Spinal cord (tissue), 10 donors: ENCODE measurements around the gene ARID3C. TPM values are rescaled to one million over a fixed set of nuclear protein-coding genes. Genes with fewer than 3 reads are reported as not detected.
"Not testable (repeated sequence)": the region's sequence is repeated elsewhere in the genome, so short reads cannot be mapped to it uniquely, and the experiment has no call there.

Source experiments
- DNase-seq, 6 donors: peaks; one replicate each; pipeline versions ENCODE4 v3.0.0 to v3.0.0-alpha.2; 2013 to 2015; ENCODE audit warnings: low spot score in 6 of 6, low read depth in 4 of 6
- H3K27ac ChIP-seq: one replicate; pipeline ENCODE4 v1.5.1; 2013; ENCODE audit warnings: low read depth, low read length, control low read depth
- H3K27me3 ChIP-seq: one replicate; pipeline ENCODE4 v1.6.1; 2013; ENCODE audit warnings: low read length; ENCODE audit not compliant: control insufficient read depth, insufficient read depth
- H3K36me3 ChIP-seq: one replicate; pipeline ENCODE4 v1.6.1; 2013; ENCODE audit warnings: low read length; ENCODE audit not compliant: control insufficient read depth, insufficient read depth
- H3K4me1 ChIP-seq: one replicate; pipeline ENCODE4 v1.6.1; 2013; ENCODE audit warnings: low read length; ENCODE audit not compliant: control insufficient read depth, insufficient read depth
- H3K4me3 ChIP-seq: one replicate; pipeline ENCODE4 v1.5.1; 2013; ENCODE audit warnings: low read depth, low read length, control low read depth
- H3K9me3 ChIP-seq: one replicate; pipeline ENCODE4 v1.6.1; 2013; ENCODE audit warnings: low read length; ENCODE audit not compliant: control insufficient read depth, insufficient read depth
- WGBS: methylation state at CpG from one replicate; pipeline ENCODE4 v1.1.5; 2013; ENCODE audit warnings: missing lambda C conversion rate; ENCODE audit not compliant: insufficient coverage; 5-methylcytosine and 5-hydroxymethylcytosine counted together
- polyA plus RNA-seq, 2 donors: library from polyadenylated mRNA; unstranded; fragments of 120-200 nt; gene quantifications; one replicate each; pipeline ENCODE4 v1.2.1, GENCODE V29; 2013; ENCODE audit not compliant: insufficient read length in 2 of 2
- total RNA-seq, 2 donors: library from RNA; depleted of rRNA in 1 of 2; stranded (reverse); fragments of 120-200 nt in 1 of 2; fragments of >200 nt in 1 of 2; gene quantifications; one replicate each; pipeline versions ENCODE4 v1.2.3 to v1.2.4, GENCODE V29; 2013 to 2014
- donor health status: healthy.

ARID3C gene
- total and polyA plus RNA-seq, 4 donors: 0.33 to 1.1 (median 0.63) TPM

- H3K36me3 ChIP-seq: peaks cover 26% of the 10 kb centered on the region
- no peak overlapping the region for H3K4me3 ChIP-seq
- no peaks in the 10 kb centered on the region for H3K9me3 ChIP-seq
- no peak for DNase-seq
- no peaks in the 10 kb centered on the region for H3K27me3 ChIP-seq
- H3K4me1 ChIP-seq: peaks cover 29% of the 10 kb centered on the region
- H3K27ac ChIP-seq: no peak overlapping the region
Observed at GRCh38 chr9:34644766-34645314, 16.0 kb upstream of the ARID3C start.

GRCh38 chr9:34642679-34643078 is 13.8 kb upstream of the ARID3C start:
- WGBS: no CpG with 5 or more reads among the region's 1 CpG

GRCh38 chr9:34639322-34639721 is 10.5 kb upstream of the ARID3C start:
- not testable (repeated sequence) for H3K4me3 ChIP-seq, DNase-seq, H3K9me3 ChIP-seq, H3K27ac ChIP-seq, H3K27me3 ChIP-seq
- peaks cover 15% of the 10 kb centered on the region for H3K36me3 ChIP-seq
- H3K4me1 ChIP-seq: peaks cover 34% of the 10 kb centered on the region
- 100% methylated on average over 3 of the region's 8 CpGs for WGBS

More at GRCh38 chr9:34642679-34643078, 13.8 kb upstream of the ARID3C start:
- peak overlapping the region; percentile 67 for H3K27ac ChIP-seq
- no peaks in the 10 kb centered on the region for H3K27me3 ChIP-seq
- H3K36me3 ChIP-seq: peaks cover 5% of the 10 kb centered on the region
- H3K4me3 ChIP-seq: no peak overlapping the region
- H3K9me3 ChIP-seq: no peaks in the 10 kb centered on the region
- H3K4me1 ChIP-seq: peaks cover 27% of the 10 kb centered on the region
- no peak for DNase-seq

- WGBS: 2% methylated on average over 7 of the region's 7 CpGs
- peak overlapping the region; percentile 87 for H3K27ac ChIP-seq
- H3K9me3 ChIP-seq: no peaks in the 10 kb centered on the region
- H3K4me1 ChIP-seq: peaks cover 34% of the 10 kb centered on the region
- H3K27me3 ChIP-seq: no peaks in the 10 kb centered on the region
- H3K36me3 ChIP-seq: peaks cover 15% of the 10 kb centered on the region
- DNase-seq: no peak
- H3K4me3 ChIP-seq: peak overlapping the region; percentile 67
Observed at GRCh38 chr9:34638138-34638445, 9.2 kb upstream of the ARID3C start.

- H3K27me3 ChIP-seq: no peaks in the 10 kb centered on the region
- H3K27ac ChIP-seq: peak within 1 kb of the TSS; percentile 87
- WGBS: under 1% methylated on average over 74 of the region's 74 CpGs
- peaks cover 34% of the 10 kb centered on the region for H3K4me1 ChIP-seq
- peak in 5 of 6 donors; percentile 89 to 98 (median 94) for DNase-seq
- H3K36me3 ChIP-seq: peaks cover 15% of the 10 kb centered on the region
- no peaks in the 10 kb centered on the region for H3K9me3 ChIP-seq
- peak within 1 kb of the TSS; percentile 67 for H3K4me3 ChIP-seq
Observed at GRCh38 chr9:34637356-34638137, 8.7 kb upstream of the ARID3C start, which contains the start of gene SIGMAR1. Gene SIGMAR1, minus strand, starts transcription at chr9:34637787. Its CDS starts 90 bp downstream, at chr9:34637697.

GRCh38 chr9:34636791-34637355 is 8.0 kb upstream of the ARID3C start:
- Histone ChIP-seq H3K4me3 (peak overlapping the region; percentile 67), H3K9me3 (no peaks in the 10 kb centered on the region), H3K27ac (peak overlapping the region; percentile 87), H3K4me1 (peaks cover 34% of the 10 kb centered on the region), H3K36me3 (peaks cover 15% of the 10 kb centered on the region), H3K27me3 (no peaks in the 10 kb centered on the region)
- no peak for DNase-seq
- WGBS: 3% methylated on average over 22 of the region's 23 CpGs

GRCh38 chr9:34635556-34635955 is 6.7 kb upstream of the ARID3C start:
- 97% methylated on average over 14 of the region's 14 CpGs for WGBS
- H3K4me3 ChIP-seq: no peak overlapping the region
- peaks cover 7% of the 10 kb centered on the region for H3K27me3 ChIP-seq
- H3K36me3 ChIP-seq: peaks cover 15% of the 10 kb centered on the region
- no peak overlapping the region for H3K27ac ChIP-seq
- peaks cover 40% of the 10 kb centered on the region for H3K4me1 ChIP-seq
- no peaks in the 10 kb centered on the region for H3K9me3 ChIP-seq
- DNase-seq: no peak

- H3K36me3 ChIP-seq: peaks cover 15% of the 10 kb centered on the region
- H3K27me3 ChIP-seq: peaks cover 16% of the 10 kb centered on the region
- DNase-seq: no peak
- H3K27ac ChIP-seq: no peak overlapping the region
- peaks cover 42% of the 10 kb centered on the region for H3K4me1 ChIP-seq
- no CpG with 5 or more reads among the region's 3 CpGs for WGBS
- no peaks in the 10 kb centered on the region for H3K9me3 ChIP-seq
- no peak overlapping the region for H3K4me3 ChIP-seq
Observed at GRCh38 chr9:34634551-34635248, 5.8 kb upstream of the ARID3C start.

GRCh38 chr9:34633851-34634550 is 5.1 kb upstream of the ARID3C start:
- 0% methylated on average over 2 of the region's 3 CpGs for WGBS
- H3K27ac ChIP-seq: no peak overlapping the region
- peaks cover 23% of the 10 kb centered on the region for H3K27me3 ChIP-seq
- H3K9me3 ChIP-seq: no peaks in the 10 kb centered on the region
- H3K4me3 ChIP-seq: no peak overlapping the region
- DNase-seq: peak in 2 of 6 donors; percentile 83 to 88
- peaks cover 46% of the 10 kb centered on the region for H3K4me1 ChIP-seq
- H3K36me3 ChIP-seq: peaks cover 15% of the 10 kb centered on the region
